NCI-H345 treated with DMSO at 0.1 percent for 48 hours (cell line): ENCODE measurements around the gene FUT7.
A peak's percentile ranks its signal among the peaks of the same experiment; 100 is the strongest.
"Not testable (repeated sequence)": the region's sequence is repeated elsewhere in the genome, so short reads cannot be mapped to it uniquely, and the experiment has no call there.

Experiments
- DNase-seq: peaks from one replicate; lab custom pipeline; 2025; ENCODE audit not compliant: unreplicated experiment; lab: John Stamatoyannopoulos, UW

Gene FUT7

DNA sequence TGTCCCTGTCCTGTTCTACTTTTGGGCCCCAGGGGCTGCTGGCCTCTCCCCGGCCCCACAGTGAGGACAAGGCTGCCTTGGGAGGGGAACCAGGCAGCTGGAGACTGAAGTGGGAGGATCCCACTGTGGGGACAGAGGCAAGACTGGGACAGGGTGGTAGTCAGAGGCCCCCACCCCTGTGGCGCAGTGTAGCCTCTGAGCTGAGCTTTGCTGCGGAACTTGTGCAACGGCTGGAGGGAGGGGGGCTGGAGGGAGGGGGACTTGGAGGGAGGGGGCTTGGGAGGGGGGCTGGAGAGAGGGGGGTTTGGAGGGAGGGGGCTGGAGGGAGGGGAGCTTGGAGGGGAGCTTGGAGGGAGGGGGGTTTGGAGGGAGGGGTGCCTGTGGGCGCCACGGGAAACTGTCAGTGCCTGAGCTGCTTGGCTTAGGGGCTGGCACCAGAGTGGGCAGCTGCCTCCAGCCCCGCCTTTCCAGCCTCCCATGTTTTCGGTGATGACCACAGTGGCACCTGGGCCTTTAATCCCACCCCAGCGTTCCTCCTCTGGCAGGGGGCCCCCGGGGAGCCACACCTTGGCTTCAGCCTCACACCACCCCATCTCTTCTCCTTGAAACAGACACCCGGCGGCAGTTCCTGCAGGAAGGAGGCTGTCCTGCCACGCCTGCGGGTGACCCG is 2.3 kb upstream of the FUT7 start:
- no peak for DNase-seq

DNA sequence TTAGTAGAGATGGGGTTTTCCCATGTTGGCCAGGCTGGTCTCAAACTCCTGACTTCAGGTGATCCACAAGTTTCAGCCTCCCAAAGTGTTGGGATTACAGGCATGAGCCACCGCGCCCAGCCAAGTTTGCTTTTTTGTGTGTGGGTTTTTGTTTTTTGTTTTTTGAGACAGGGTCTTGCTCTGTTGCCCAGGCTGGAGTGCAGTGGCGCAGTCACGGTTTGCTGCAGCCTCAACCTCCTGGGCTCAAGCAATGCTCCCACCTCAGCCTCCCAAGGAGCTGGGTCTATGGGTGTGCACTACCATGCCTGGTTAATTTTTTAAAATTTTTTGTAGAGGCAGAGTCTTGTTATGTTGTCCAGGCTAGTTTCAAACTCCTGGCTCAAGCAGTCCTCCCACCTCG is 1.6 kb upstream of the FUT7 start:
- not testable (repeated sequence) for DNase-seq

DNA sequence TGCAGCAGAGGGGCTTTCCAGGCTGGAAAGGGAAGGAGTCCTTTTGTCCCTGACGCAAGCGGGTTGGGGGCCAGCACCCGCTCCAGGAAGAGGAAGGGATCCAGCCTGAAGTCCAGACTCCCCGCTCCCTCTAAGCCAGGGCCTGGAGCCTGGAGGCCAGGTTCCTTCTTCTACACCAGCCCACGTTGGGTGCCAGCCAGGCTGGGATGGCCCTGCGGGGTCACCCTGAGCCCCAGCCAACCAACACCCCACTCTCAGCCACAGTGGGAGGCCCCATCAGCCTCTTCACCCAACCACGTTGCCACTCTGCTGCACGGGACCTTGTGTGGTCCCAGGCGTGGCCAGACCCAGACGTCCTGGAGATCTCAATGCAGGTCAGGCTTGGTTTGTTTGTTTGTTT is 970 bp upstream of the FUT7 start:
- DNase-seq = no peak

DNA sequence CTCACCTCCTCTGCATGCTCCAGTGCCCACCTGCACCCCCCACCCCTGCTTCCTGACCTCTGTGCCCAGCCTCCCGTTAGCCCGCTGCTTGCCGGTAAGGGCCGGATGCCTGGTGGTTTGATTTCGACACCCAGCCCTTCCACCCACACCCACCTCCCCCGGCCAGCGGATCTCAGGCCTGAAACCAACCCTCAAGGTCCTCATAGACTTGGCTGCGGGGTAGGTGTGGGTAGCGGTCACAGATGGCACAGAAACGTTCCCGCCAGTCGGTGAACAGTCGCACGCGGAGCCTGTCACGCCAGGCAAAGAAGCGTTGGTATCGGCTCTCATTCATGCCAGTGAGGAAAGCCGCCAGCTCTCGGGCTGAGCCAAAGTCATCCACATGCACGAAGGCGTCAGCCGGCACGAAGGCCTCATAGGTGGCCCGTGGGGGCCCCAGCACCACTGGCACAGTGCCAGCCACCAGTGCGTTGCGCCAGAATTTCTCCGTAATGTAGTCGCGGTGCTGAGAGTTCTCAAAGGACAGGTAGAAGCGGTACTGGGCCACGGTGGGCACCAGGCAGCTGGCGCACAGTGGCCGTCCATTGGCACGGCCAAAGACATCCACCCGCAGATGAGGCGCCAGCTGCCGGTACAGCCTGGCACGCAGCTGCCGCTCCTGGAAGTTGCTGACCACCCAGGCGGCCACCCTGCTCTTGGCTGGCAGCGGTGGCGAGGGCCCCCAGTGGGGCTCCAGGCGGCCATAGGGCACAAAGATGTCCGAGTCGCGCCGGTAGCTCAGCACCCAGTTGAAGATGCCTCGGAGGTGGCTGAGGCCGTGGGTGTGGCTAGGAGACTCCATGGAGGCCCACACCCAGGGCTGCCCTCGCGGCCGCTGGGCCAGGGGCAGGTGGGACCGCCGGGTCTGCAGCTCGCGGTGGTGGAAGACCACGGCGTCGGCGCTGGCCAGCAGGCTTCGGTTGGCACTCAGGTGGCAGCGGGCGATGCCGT is 1.1 kb downstream of the FUT7 start:
- no peak for DNase-seq

DNA sequence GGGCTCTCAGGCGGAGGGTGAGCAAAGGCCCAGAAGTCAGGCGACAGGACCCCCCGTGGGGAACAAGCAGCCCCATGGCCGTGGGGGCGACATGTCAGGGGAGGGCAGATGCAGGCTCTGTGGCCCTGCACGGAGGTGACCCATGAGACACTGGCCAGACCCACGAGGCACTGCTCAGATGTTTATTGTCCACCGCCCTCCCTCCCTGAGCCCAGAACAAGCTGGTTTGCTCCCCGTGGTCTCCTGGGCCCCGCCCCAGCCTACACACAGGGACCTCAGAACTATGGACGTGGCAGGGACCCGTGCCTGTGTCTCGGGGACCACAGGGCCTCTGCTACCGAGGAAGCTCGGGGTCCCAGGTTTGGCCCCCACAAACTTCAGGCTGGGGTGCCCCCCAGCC is 1.9 kb downstream of the FUT7 start:
- no peak for DNase-seq

DNA sequence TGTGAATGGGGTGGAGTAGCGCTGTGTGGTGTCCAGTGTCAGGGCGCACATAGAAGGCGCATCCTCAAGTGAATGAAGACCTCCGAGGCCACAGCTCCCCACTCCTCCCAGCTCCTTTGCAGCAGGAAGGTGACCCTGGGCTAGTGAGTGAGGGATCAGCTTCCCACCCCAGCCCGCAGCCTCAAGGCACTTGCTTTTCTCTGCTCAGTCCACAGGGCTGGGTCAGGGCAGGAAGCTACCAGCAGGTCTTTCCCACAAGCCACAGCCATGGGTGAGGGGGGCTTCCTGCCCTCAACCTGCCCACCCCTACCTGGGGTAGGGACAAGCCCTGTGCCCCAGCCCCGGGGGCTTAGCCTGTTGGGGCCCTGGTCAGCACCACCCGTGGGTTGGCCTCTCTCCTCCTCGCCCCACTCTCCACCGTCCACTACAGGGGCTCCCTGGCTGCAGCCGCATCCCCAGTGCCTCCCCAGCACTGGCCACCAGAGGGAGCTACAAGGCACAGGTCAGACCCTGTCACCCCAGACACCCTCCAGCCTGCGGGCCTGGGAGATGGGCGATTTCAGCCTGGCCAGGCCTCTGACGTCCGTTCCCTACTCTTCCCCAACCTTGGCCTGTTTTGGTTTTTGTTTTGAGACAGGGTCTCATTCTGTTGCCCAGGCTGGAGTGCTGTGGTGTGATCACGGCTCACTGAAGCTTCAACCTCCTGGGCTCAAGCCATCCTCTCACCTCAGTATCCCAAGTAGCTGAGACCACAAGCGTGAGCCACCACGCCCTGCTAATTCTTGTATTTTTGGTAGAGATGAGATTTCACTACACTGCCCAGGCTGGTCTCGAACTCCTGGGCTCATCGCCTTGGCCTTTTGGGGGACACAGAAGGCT is 2.6 kb downstream of the FUT7 start:
- DNase-seq = peak; percentile 13

DNA sequence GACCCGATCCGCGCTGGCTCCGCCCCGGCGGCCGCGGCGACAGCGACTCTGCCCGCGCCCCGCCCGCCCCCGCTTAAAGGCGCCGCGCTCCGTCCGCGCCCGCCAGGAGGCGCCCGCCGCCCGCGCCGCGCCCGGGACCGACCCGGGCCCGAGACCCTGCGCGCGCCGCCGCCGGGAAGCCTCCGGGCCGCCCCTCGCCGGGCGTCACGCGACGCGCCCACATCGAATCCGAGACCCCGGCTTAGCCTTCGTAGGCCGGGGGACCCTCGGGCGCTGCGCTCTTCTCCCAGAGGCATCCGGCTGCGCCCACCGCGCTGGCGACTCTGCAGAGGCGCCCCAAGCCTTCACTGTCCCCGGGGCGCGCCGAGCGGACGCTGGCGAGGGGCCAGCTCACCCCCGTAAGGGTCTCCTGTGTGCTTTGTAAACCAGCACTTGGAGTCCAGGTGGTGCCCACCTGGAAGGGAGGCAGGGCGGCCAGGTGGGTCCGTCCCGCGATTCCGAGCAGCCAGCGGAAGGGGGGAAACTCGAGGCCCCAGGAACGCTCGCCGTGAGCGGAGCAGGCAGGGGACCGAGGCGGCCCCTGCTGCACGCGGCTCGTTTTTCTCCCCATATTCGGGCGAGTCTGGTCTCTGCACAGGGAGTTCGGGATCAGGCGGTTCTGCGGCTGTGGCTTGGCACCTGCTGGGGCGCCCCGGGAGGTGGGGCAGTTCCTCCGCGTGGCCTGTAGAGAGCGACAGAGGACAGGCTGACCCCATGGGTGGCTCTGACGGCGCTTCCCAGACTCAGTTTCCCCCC is 3.4 kb downstream of the FUT7 start:
- DNase-seq = peak; percentile 38

DNA sequence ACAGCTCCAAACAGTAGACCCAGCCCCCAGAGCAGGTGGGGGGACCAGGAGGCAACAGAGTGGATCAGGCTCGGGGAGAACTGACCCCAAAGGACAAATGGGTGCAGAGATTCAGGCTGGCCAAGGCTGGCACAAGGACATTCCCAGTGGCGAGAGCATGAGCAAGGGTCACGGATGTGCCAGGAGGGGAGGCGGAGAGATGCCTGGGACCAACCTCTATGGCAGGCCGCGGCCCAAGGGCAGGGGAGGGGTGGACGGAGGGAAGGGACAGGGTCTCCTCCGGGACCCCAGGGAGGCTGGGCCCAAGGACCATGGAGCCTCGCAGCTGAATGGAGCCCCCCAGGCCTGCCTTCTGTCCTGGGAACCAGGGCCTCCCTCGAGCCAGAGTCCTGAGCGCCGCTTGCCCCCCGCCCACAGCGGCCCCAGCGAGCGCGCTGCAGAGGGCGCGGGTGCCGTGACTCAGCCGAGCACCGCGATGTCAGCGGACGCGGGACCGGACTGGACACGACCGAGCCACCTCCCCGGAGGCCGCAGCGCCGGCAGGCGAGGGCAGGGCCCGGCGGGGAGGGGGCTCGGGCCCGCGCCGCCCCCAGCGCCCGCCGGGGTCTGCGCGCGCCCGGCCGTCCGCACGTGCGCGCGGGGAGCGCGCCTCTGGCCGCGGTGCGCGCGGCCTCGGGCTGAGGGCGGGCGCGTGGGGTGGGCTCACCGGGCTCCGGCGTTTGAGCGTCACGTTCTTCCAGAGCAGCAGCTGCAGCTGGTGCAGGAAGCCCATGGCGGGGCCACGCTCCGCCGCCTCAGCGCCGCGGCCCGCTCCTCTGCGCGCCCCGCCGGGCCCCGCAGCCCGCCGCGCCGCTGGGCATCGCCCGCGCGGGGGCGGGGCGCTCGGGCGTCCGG is 4.3 kb downstream of the FUT7 start, which contains the start of gene ABCA2:
Gene ABCA2 (minus strand): TSS at position 869 of the 894 bp plus-strand sequence. CDS start 97 bp downstream, at position 772.
- no peak for DNase-seq

DNA sequence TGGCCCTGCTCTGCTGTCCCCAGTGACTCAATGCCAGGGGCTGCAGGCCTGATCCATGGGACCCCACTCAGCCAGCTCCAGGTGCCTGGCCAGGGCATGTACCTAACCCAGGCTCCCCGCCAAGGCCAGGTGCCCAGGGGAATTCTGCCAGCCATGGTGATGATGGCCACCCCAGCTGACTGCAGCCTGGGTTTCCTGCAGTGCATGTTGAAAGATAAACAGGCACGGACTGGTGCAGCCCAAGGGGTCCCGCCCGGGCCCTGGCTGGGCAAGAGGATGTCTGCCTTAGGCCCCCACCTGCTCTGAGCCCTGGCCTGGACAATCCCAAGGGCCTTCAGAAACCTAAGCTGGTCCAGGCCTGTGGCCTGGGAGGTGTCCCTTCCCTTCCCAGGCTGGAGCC is 5.1 kb downstream of the FUT7 start:
- DNase-seq = no peak

DNA sequence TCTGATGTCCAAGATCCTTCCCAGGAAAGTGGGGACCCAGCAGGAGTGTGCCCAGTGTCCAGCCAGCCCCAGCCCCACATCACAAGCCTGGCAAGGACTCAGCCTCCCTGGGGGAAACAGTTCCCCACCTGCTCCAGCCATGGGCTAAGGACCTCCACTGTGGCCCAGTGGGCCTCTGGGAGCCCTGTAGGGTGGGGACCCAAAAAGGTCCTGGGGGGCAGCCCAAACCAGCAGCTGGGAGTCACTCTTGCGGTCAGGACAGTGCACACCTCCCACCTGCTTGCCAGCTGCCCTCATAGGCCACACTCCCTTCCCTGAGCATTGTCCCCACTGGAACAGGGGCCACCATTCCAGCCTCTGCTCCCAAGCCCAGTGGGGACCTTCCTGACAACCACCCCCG is 5.5 kb downstream of the FUT7 start:
- DNase-seq = no peak

DNA sequence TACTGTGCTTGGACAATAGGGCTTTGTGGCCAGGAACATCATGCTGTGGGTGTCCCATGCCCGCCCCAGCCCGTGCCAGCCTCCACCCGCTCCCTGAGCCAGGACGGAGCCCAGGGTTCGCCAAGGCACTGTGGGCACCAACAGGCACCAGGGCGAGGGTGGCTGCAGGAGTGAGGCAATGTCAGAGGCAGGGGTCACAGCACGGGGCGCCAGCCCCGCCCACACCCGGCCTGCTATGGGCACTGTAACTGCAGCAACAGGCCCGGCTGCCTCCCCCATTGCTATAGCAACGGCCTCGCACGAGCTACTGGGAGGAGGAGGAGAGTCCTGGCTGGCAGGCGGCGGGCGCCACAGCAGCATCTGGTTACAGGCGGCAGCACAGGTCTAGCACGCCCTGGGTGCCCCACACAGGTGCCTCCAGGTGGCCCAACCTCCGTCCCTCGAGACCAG is 6.3 kb downstream of the FUT7 start:
- DNase-seq = peak; percentile 85

DNA sequence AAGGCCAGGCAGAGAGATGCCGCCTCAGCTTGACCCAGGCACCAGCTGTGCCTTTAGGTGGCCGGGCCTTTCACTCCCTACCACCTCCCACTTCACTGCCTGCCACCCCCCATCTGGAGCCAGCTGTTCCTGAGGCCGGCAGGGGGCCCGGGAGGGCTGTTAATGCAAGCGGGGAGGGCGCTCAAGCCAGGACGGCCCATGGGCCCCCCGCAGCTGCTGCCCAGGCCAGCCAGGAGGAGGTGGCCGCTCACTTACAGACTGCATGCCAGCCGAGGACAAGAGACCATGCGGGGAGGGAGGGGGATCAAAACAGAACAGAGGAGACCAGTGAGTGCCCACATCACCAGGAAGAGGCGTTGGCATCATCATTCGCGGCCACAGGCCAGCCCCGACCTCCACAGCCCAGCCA is 8.3 kb downstream of the FUT7 start:
- DNase-seq = no peak

DNA sequence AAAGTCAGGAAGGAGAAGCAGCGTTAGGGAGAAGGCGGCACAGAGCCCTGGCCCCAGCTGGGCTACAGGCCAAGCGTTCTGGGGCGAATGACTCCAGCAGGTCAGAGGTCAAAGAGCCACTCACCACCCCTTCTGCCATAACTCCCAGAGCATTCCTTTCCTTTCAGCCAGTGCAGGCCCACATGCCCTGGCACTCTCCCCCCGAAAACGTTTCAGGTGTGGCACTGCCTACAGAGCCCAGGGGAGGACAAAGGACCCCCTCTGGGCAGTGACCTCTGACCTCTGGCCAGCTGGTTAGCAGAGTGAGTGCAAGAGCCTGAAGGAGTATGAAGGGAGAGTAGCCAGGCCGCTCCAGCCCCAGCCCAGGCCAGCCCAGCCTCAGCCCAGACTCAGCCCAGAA is 8.7 kb downstream of the FUT7 start:
- no peak for DNase-seq

DNA sequence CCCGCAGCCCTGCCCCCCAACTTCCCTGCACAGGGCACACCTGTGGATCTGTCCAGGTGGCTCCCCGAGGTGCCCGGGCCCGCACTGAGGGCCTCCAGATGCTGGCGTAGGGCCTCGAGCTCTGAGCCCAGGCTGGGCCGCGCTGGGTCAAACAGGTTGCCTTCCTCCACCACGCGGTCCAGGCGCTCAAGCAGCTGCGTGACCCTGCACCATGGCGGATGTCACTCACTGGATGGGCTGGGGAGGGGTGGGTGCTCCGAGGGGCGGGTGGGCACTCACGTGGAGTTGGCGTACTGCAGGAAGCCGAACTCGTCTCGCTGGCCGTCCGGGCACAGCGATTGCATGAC is 9.3 kb downstream of the FUT7 start:
- DNase-seq = no peak

DNA sequence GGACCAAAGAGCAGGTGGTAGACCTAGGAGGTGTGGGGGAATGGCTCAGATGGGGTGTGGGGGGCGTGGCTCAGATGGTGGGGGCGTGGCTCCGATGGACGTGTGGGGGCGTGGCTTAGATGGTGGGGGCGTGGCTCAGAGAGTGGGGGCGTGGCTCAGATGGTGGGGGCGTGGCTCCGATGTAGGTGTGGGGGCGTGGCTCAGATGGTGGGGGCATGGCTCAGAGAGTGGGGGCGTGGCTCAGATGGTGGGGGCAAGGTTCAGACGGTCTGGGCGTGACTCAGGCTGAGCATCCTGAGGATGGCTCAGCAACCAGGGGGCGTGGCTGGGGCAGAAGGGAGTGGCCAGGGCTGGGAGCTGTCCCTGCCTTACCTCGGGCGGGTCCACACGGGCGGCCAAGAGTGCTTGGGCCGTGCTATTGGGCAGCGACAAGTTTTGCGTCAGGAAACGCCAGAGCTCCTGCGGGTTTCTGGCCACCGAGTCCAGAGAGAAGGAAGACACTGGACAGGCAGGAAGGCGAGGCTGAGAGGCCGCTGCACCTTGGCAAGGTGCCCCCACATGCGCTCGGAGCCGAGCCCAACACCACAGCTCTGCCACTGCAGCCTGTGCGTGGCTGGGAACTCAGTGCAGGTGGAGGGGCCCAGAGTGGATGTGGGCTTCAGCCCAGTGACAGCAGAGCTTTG is 9.8 kb downstream of the FUT7 start:
- no peak for DNase-seq

DNA sequence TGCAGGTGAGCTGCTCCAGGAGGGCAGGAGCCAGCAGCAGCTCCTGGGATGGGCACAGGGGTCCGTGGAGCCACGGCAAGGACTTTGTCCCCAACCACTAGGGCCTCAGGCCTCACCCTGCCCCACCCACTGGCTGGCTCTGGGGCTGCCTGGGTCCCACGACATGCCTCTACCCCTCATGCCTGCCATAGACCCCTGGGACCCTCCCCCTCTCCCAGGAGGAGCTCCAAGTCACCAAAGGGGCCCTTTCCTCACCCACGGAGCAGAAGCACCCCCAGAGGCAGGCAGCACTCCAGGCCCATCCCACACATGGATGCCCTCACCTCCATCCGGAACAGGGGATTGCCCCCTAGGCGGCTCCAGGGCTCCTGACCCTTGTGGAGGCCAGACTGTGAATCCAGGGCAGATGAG is 10.3 kb downstream of the FUT7 start:
- no peak for DNase-seq

DNA sequence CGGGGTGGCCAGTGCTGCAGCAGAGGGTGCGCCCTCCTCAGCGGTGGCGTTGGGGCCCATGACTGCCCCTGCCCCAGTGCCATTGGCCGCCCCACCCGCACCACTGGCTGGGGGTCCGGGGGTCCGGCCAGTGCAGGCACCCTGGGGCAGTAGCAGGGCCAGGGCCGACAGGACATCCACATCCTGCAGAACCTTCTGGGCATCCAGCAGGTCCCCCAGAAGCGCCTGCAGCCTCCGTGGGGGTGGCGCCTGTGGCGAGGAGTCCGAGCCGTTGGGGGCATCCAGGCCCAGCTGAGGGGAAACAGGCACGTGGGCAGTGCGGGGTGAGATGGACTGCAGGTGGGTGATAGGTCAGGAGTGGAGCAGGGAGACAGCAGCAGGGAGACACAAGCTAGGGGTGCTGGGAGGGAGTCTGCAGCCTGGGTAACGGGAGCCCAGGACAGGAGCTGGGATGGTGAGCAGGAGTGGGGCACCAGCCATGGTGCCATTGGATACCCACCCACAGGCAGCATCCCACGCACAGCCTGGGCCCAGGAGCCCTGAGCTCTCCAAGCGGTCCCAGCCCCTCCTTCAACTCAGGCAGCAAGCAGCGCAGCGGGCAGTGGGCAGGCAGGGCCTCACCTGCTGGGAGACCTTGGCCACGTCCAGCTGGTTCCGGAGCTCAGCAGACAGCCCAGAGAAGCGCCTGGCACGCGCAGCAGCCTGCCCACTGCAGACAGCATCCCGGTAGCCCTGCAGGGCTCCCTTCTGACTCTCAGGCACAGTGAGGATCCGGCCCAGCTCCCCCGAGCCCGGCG is 10.9 kb downstream of the FUT7 start:
- no peak for DNase-seq
